Peyer's patch (tissue), 4 donors: Measurements from ENCODE around the gene FAM131A. TPM values are rescaled to one million over a fixed set of nuclear protein-coding genes. Genes with fewer than 3 reads are reported as not detected.

ENCODE experiments used
- DNase-seq, 3 donors: peaks; one replicate each; pipeline ENCODE4 v3.0.0-alpha.2; 2017 to 2019
- H3K27ac ChIP-seq, 4 donors: fragments of 200-600 bp; sonication (generic); one replicate each; pipeline ENCODE4 v1.5.1; 2016 to 2019
- H3K27me3 ChIP-seq, 2 donors: fragments of 200-600 bp; sonication (generic); one replicate each; pipeline ENCODE4 v1.5.1; 2019
- H3K36me3 ChIP-seq, 3 donors: fragments of 200-600 bp; sonication (generic); one replicate each; pipeline ENCODE4 v1.5.1; 2016 to 2019
- H3K4me1 ChIP-seq, 4 donors: fragments of 200-600 bp; sonication (generic); one replicate each; pipeline ENCODE4 v1.5.1; 2016 to 2019
- H3K4me3 ChIP-seq, 4 donors: fragments of 200-600 bp; sonication (generic); 1 replicate in 3 of 4; 2 replicates in 1 of 4; pipeline ENCODE4 v1.5.1; 2016 to 2019; ENCODE audit warnings: mild to moderate bottlenecking in 1 of 4
- H3K9me3 ChIP-seq, 4 donors: fragments of 200-600 bp; sonication (generic); one replicate each; pipeline ENCODE4 v1.5.1; 2016 to 2019; ENCODE audit warnings: mild to moderate bottlenecking in 1 of 4
- CTCF ChIP-seq, 6 experiments: fragments of 450-650 bp in 4 of 6; fragments of 200-600 bp in 2 of 6; sonication (generic) in 1 of 6; IDR thresholded peaks; one replicate each; pipeline ENCODE4 v1.5.1; 2017 to 2019; ENCODE audit warnings: antibody characterized with exemption in 6 of 6, mild to moderate bottlenecking in 3 of 6, moderate library complexity in 1 of 6
- POLR2A ChIP-seq, 2 donors: fragments of 450-650 bp; IDR thresholded peaks; one replicate each; pipeline ENCODE4 v1.5.1; 2017; ENCODE audit warnings: antibody characterized with exemption in 2 of 2, mild to moderate bottlenecking in 2 of 2, moderate library complexity in 2 of 2
- small RNA-seq, 2 donors: library from RNA; depleted of rRNA; stranded (forward); fragments of <200 nt; gene quantifications; one replicate each; pipeline ENCODE3, GENCODE V24; 2016
- total RNA-seq, 4 donors: library from RNA; depleted of rRNA; stranded (reverse); fragments of >200 nt; gene quantifications; one replicate each; pipeline ENCODE4 v1.1.0, GENCODE V29; 2016

FAM131A gene
- total RNA-seq, 4 donors from 2014 or later: 5.8 to 47.9 (median 19.6) TPM

DNA sequence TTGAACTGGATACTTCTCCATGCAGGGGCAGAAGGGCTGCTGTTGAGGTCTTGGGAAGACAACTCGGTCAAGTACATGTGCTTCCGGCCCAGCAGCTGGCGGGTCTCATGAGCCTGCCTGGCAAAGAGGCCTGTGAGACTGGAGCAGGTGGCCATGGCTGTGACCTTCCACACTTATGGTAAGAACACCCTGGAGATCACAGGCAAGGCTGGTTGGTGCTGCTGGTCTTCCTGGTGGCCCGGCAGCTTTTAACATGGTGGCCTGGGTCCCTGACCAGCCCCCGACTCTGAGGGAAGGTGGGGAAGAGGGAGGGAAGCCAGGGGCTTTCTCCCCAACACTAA lies 57.9 kb downstream of the FAM131A start:
- H3K4me1 ChIP-seq: no peaks in the 10 kb centered on the region
- H3K4me3 ChIP-seq: no peak overlapping the region
- DNase-seq: no peak
- no peaks in the 10 kb centered on the region for H3K27me3 ChIP-seq
- no peaks in the 10 kb centered on the region for H3K36me3 ChIP-seq
- H3K27ac ChIP-seq: no peak overlapping the region
- TF ChIP-seq POLR2A (IDR thresholded peaks at IDR 0.05) (no peak), CTCF (IDR thresholded peaks at IDR 0.05) (no peak)
- H3K9me3 ChIP-seq: no peaks in the 10 kb centered on the region

Small RNAs within 50 kb of the gene (small RNA-seq; reads per million reads assigned to genes)
- 973 to 975 reads per million in 2 donors for gene SNORD66

Other genes with a start within 250 kb of the FAM131A start
- 1 to 10 TPM in 1 of 4 donors, not detected in 3; 1.2 TPM for gene HTR3E, start 240.5 kb upstream of the FAM131A start, total RNA-seq
- 10 to 100 TPM; 24.7 to 67.7 (median 41.6) TPM for gene EIF2B5, start 202.2 kb upstream of the FAM131A start, total RNA-seq
- gene DVL3, start 182.2 kb upstream of the FAM131A start, total RNA-seq: 10 to 100 TPM; 65.3 to 90.6 (median 76.7) TPM
- gene AP2M1, start 162.7 kb upstream of the FAM131A start, total RNA-seq: 100 to 1,000 TPM; 150 to 200 (median 195) TPM
- 100 to 1,000 TPM in 3 of 4 donors, 10 to 100 TPM in 1; 94.7 to 136 (median 125) TPM for gene ABCF3, start 151.4 kb upstream of the FAM131A start, total RNA-seq
- 1 to 10 TPM in 3 of 4 donors, under 1 TPM in 1; 0.83 to 9.1 (median 6.9) TPM for gene VWA5B2, start 108.0 kb upstream of the FAM131A start, total RNA-seq
- 10 to 100 TPM; 19.0 to 63.6 (median 56.8) TPM for gene ALG3, start 88.6 kb upstream of the FAM131A start, total RNA-seq
- 1 to 10 TPM; 1.7 to 9.8 (median 5.7) TPM for gene EEF1AKMT4, start 87.9 kb upstream of the FAM131A start, total RNA-seq
- gene CAMK2N2, start 76.0 kb upstream of the FAM131A start, total RNA-seq: not detected
- gene ECE2, start 61.6 kb upstream of the FAM131A start, total RNA-seq: not detected
- 100 to 1,000 TPM; 140 to 198 (median 155) TPM for gene PSMD2, start 38.4 kb upstream of the FAM131A start, total RNA-seq
- gene EIF4G1, start 23.0 kb upstream of the FAM131A start, total RNA-seq: 100 to 1,000 TPM; 209 to 295 (median 244) TPM
- gene CLCN2, start 24.0 kb downstream of the FAM131A start, total RNA-seq: 10 to 100 TPM; 11.6 to 87.8 (median 63.8) TPM
- 100 to 1,000 TPM in 3 of 4 donors, 10 to 100 TPM in 1; 90.8 to 307 (median 239) TPM for gene POLR2H, start 24.1 kb downstream of the FAM131A start, total RNA-seq
- gene THPO, start 40.6 kb downstream of the FAM131A start, total RNA-seq: 1 to 10 TPM in 1 of 4 donors, under 1 TPM in 1, not detected in 2; 0.54 to 2.5 TPM
- 10 to 100 TPM in 1 of 4 donors, 1 to 10 TPM in 2, under 1 TPM in 1; 0.53 to 17.3 (median 4.4) TPM for gene CHRD, start 42.5 kb downstream of the FAM131A start, total RNA-seq
- 10 to 100 TPM in 3 of 4 donors, 1 to 10 TPM in 1; 6.0 to 59.4 (median 17.2) TPM for gene EPHB3, start 224.2 kb downstream of the FAM131A start, total RNA-seq